CD4-positive, alpha-beta T cell treated with Interleukin-17A for 1 hour (primary cell): ENCODE data around the gene AEN.

Experiments
- DNase-seq: peaks from one replicate; pipeline ENCODE4 v3.0.0-alpha.2; 2020

AEN gene

DNA sequence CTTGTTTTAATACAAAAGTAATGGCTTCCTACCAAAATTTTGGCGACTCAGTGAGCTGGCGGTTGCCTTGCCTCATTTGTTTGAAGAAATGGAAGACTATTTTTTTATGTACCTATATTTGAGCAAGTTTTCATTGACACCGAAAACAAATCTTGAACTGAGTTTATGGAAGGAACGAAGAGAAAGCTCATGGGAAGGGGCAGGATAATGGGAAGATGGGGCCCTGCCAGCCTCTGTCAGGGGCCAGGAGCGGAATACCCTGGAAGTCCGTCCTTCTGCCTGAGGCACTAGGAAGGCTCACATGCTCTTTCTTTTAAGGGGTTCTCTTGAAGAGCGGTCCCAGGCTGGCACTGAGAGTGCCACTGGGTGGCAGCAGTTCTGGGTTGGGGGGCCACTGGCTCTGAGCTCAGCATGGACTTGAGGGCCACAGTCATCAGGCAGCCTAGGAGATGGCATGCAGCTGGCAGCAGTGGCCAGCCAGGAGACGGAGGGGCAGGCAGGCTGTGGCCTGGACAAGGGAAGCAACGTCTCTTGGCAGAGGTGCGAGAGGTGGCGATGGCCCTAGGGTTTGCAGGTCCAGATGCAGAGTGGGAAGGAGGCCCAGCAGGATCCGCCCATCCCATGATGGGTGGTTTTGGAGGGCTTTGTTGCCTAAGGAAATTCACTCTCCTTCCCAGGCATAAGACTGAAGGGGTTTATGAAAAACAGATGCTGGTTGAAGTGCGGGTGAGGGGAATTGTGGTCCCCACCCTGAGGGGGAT lies 59.3 kb downstream of the AEN start:
- DNase-seq: no peak

- no peak for DNase-seq
Observed at GRCh38 chr15:88681610-88682221, 60.6 kb downstream of the AEN start.
